HCT116 (cell line): Measurements from ENCODE around the gene INMT. TPM values are rescaled to one million over a fixed set of nuclear protein-coding genes. Genes with fewer than 3 reads are reported as not detected.

Experiments
- ATAC-seq: fragments of 200-7000 bp; cut with Tn5 transposase; 2 replicates; pipeline ENCODE4 v1.9.1; 2020; ENCODE audit warnings: mild to moderate bottlenecking, moderate library complexity
- BruUV-seq: library from RNA; stranded (reverse); fragments of 400-500 nt; replicated peaks from 2 replicates; lab custom pipeline; 2021; lab: Mats Ljungman, UMichigan
- CTCF ChIA-PET: fragments of 300-600 bp; sonication (Branson Sonifier 250); formaldehyde crosslinking; loops from one replicate; lab custom pipeline; 2021; ENCODE audit warnings: antibody characterized with exemption; lab: Charles Lee
- POLR2A ChIA-PET: fragments of 300-600, 350-600 bp; sonication (Branson Sonifier 250); formaldehyde crosslinking; loops from one replicate; lab custom pipeline; 2021; ENCODE audit warnings: antibody characterized with exemption; lab: Charles Lee
- RAD21 ChIA-PET, 2 experiments: fragments of 300-600 bp; sonication (Branson Sonifier 250); formaldehyde crosslinking; loops; one replicate each; lab custom pipeline; 2023; ENCODE audit warnings: low total read pairs in 2 of 2; ENCODE audit not compliant: uncharacterized antibody in 2 of 2, unreplicated experiment in 2 of 2, low non-redundant PET in 1 of 2; lab: Charles Lee
- DNase-seq: peaks from one replicate; pipeline ENCODE4 v3.0.0-alpha.2; 2010; ENCODE audit warnings: low read depth, low spot score
- H2AFZ ChIP-seq: fragments of 200-600 bp; shearing (Covaris generic), sonication (generic); 2 replicates; pipeline ENCODE4 v1.6.1; 2017; ENCODE audit warnings: low read depth, mixed run types, mixed read lengths, antibody characterized with exemption, low read length; ENCODE audit not compliant: poor library complexity, severe bottlenecking
- H3K27ac ChIP-seq: 2 replicates; pipeline ENCODE4 v1.5.1; 2012; ENCODE audit warnings: low read depth, low read length
- H3K27me3 ChIP-seq: fragments of 200-600 bp; sonication (generic); 2 replicates; pipeline ENCODE4 v1.6.1; 2016; ENCODE audit warnings: mixed run types, low read length, mixed read lengths; ENCODE audit not compliant: insufficient read depth
- H3K36me3 ChIP-seq, 2 experiments: fragments of 200-500 bp in 1 of 2; fragments of 200-600 bp in 1 of 2; sonication (Bioruptor generic) in 1 of 2; sonication (generic) in 1 of 2; 2 replicates each; pipeline versions ENCODE4 v1.5.1 to v1.6.1; 2014 to 2016; ENCODE audit warnings: low read length in 2 of 2, inconsistent platforms in 1 of 2, mixed read lengths in 1 of 2, mixed run types in 1 of 2; ENCODE audit not compliant: insufficient read depth in 2 of 2, control insufficient read depth in 1 of 2
- H3K4me1 ChIP-seq, 2 experiments: fragments of 200-600 bp in 1 of 2; sonication (generic) in 1 of 2; 2 replicates each; pipeline versions ENCODE4 v1.5.1 to v1.6.1; 2012 to 2017; ENCODE audit warnings: low read length in 2 of 2, inconsistent platforms in 1 of 2, mild to moderate bottlenecking in 1 of 2, mixed read lengths in 1 of 2, mixed run types in 1 of 2, moderate library complexity in 1 of 2; ENCODE audit not compliant: insufficient read depth in 2 of 2, control insufficient read depth in 1 of 2
- H3K4me2 ChIP-seq: fragments of 200-600 bp; sonication (generic); 2 replicates; pipeline ENCODE4 v1.6.1; 2017; ENCODE audit warnings: mixed run types, low read length, mixed read lengths
- H3K4me3 ChIP-seq, 2 experiments: fragments of 200-600 bp in 1 of 2; sonication (generic) in 1 of 2; replicated peaks in 1 of 2; 2 replicates each; pipeline ENCODE4 v1.5.1; 2011 to 2016; ENCODE audit warnings: low read length in 2 of 2, control low read depth in 1 of 2, low read depth in 1 of 2, mild to moderate bottlenecking in 1 of 2, mixed read lengths in 1 of 2, mixed run types in 1 of 2
- H3K79me2 ChIP-seq: fragments of 200-600 bp; sonication (generic); 2 replicates; pipeline ENCODE4 v1.6.1; 2017; ENCODE audit warnings: mild to moderate bottlenecking, mixed run types, low read length, moderate library complexity, mixed read lengths; ENCODE audit not compliant: insufficient read depth
- H3K9ac ChIP-seq: fragments of 200-600 bp; sonication (generic); 2 replicates; pipeline ENCODE4 v1.6.1; 2016; ENCODE audit warnings: low read length, mixed read lengths
- H3K9me2 ChIP-seq: fragments of 200-600 bp; sonication (generic), shearing (Covaris generic); 2 replicates; pipeline ENCODE4 v1.6.1; 2017; ENCODE audit warnings: mixed run types, mild to moderate bottlenecking, moderate library complexity; ENCODE audit not compliant: insufficient read depth
- H3K9me3 ChIP-seq, 2 experiments: fragments of 200-500 bp in 1 of 2; fragments of 200-600 bp in 1 of 2; sonication (Bioruptor generic) in 1 of 2; sonication (generic) in 1 of 2; 2 replicates each; pipeline ENCODE4 v1.6.1; 2014 to 2017; ENCODE audit warnings: low read length in 2 of 2, mixed read lengths in 2 of 2, inconsistent platforms in 1 of 2, low read depth in 1 of 2, mild to moderate bottlenecking in 1 of 2, mixed run types in 1 of 2, moderate library complexity in 1 of 2; ENCODE audit not compliant: control insufficient read depth in 1 of 2, insufficient read depth in 1 of 2
- H4K20me1 ChIP-seq: fragments of 200-600 bp; sonication (generic), shearing (Covaris generic); 2 replicates; pipeline ENCODE4 v1.6.1; 2017; ENCODE audit warnings: mixed run types, mild to moderate bottlenecking, moderate library complexity; ENCODE audit not compliant: insufficient read depth
- CEBPB ChIP-seq: IDR thresholded peaks from 2 replicates; pipeline ENCODE4 v1.6.1; 2012; ENCODE audit warnings: low read depth
- EGR1 ChIP-seq: IDR thresholded peaks from 2 replicates; pipeline ENCODE4 v1.6.1; 2012; ENCODE audit warnings: low read depth
- ELF1 ChIP-seq: IDR thresholded peaks from 2 replicates; pipeline ENCODE4 v1.6.1; 2012; ENCODE audit warnings: low read depth, borderline replicate concordance
- FOSL1 ChIP-seq: IDR thresholded peaks from 2 replicates; pipeline ENCODE4 v1.6.1; 2012; ENCODE audit warnings: low read depth
- POLR2A ChIP-seq: IDR thresholded peaks from 2 replicates; pipeline ENCODE4 v1.7.0; 2011; ENCODE audit warnings: borderline replicate concordance; ENCODE audit not compliant: insufficient read depth, insufficient read length; ENCODE audit errors: extremely low read depth
- POLR2AphosphoS5 ChIP-seq: IDR thresholded peaks from 2 replicates; pipeline ENCODE4 v1.6.1; 2011; ENCODE audit warnings: mild to moderate bottlenecking, low read depth, low read length, moderate library complexity
- RAD21 ChIP-seq: IDR thresholded peaks from 2 replicates; pipeline ENCODE4 v1.6.1; 2012; ENCODE audit warnings: low read depth, mild to moderate bottlenecking
- SIN3A ChIP-seq: IDR thresholded peaks from 2 replicates; pipeline ENCODE4 v1.6.1; 2012; ENCODE audit warnings: low read depth
- SRF ChIP-seq: IDR thresholded peaks from 2 replicates; pipeline ENCODE4 v1.6.1; 2012; ENCODE audit warnings: low read depth
- ZFX ChIP-seq: fragments of 450-650 bp; IDR thresholded peaks from 2 replicates; pipeline ENCODE4 v1.6.1; 2017
- intact Hi-C: fragments of 100-400 bp; cut with micrococcal nuclease; formaldehyde crosslinking; loops from 2 replicates; pipeline ENCODE4 v1.10.0; 2022
- total RNA-seq: library from RNA; stranded (reverse); gene quantifications from one replicate; pipeline ENCODE4 v1.2.1, GENCODE V29; 2021; ENCODE audit not compliant: unreplicated experiment
- TF ChIP-seq, protein P1 (sequence below): IDR thresholded peaks from 2 replicates; pipeline ENCODE4 v1.6.1; 2012
- TF ChIP-seq, protein P2 (sequence below), 3 experiments: fragments of 200-600 bp in 1 of 3; sonication (generic) in 1 of 3; IDR thresholded peaks in 2 of 3; conservative IDR thresholded peaks in 1 of 3; 2 replicates each; pipeline ENCODE4 v1.5.1; 2012 to 2017; ENCODE audit warnings: low read depth in 2 of 3, low read length in 2 of 3, antibody characterized with exemption in 1 of 3, borderline replicate concordance in 1 of 3, control low read depth in 1 of 3, mild to moderate bottlenecking in 1 of 3, mixed read lengths in 1 of 3, mixed run types in 1 of 3, moderate library complexity in 1 of 3; ENCODE audit not compliant: insufficient read depth in 1 of 3

Gene INMT
- total RNA-seq, 1 experiment from 2014 or later = 0.32 TPM

DNA sequence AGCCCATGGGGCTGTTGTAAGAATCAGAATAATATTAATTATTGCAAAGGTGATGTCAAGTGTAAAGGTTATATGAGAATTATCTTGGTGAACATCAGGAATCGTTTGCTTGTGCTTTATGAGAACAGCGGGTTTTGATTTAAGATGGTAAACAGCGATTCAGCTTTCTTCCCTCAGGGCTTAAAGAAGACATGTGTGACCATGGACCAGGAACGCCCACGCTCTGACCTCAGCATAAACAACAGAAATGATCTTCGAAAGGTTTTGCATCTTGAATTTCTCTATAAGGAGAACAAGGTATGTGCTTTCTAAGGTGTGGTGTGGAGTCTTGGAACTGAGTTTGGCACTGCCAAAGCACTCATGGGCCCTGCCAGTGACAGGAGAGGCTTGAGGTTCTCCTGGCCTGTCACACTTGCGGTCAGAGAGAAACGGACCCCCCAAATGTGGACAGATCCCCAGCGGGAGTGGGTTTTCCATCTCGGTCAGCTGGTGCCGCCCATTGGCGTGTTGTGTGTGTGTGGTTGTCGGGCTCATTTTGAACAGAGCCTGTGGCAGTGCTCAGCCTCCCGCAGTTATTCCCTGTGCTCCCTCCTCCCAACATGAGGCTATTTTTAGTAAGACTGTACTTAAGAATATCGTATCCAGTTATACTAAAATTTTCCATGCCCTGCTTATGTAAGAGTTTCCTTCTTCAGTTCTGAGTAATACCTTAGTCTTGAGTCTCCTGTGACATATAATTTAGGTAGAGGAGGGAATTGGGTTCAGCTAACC lies 26.5 kb downstream of the INMT start:
- H3K9me3 ChIP-seq = no peaks in the 10 kb centered on the region
- no peaks in the 10 kb centered on the region for H3K27me3 ChIP-seq
- H3K27ac ChIP-seq = no peak overlapping the region
- POLR2A ChIA-PET = no interaction called here
- H3K79me2 ChIP-seq = peaks cover 25% of the 10 kb centered on the region; the same call in 1 of the 2 replicates
- DNase-seq = no peak
- H3K9ac ChIP-seq = no peak overlapping the region
- no peaks in the 10 kb centered on the region for H3K9me2 ChIP-seq
- H3K4me1 ChIP-seq = no peaks in the 10 kb centered on the region
- CTCF ChIA-PET = no interaction called here
- RAD21 ChIA-PET = no interaction called here
- no peak overlapping the region for H3K4me2 ChIP-seq
- BruUV-seq = no TSS peak
- no peak for TF ChIP-seq CEBPB
- no peak for TF ChIP-seq EGR1
- TF ChIP-seq FOSL1 = no peak
- TF ChIP-seq ZFX = no peak
- TF ChIP-seq, protein P1, sequence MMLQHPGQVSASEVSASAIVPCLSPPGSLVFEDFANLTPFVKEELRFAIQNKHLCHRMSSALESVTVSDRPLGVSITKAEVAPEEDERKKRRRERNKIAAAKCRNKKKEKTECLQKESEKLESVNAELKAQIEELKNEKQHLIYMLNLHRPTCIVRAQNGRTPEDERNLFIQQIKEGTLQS = no peak
- no peak for TF ChIP-seq SIN3A
- TF ChIP-seq RAD21 = no peak
- no peak for TF ChIP-seq POLR2A
- TF ChIP-seq, all 23 proteins: peak for 0
- Histone ChIP-seq H3K36me3 (peaks cover 5 to 16% of the 10 kb centered on the region in 2 experiments; a peak in 3 of 4 replicates), H3K4me3 (no peak overlapping the region), H4K20me1 (no peaks in the 10 kb centered on the region), H2AFZ (no peak overlapping the region)
- intact Hi-C loops = no loop called here
- no peak for ATAC-seq

DNA sequence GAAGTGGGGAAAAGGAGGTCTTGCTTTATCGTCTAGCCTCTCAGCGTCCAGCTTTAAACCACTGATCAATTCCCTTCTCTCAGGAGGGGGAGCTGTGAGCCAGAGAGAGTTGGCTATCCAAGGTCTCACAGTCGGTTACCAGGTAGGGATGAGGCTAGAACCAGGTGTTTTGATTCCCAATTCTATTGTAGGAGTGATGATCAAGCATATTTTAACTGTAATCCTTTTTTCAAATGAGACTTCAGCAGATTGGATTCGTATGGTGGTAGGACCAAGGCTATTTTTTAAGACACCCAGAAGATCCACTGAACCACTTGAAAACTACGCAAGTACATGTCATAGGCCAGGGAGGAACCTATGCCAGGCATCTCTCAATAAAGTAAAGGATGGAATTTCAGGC lies 27.6 kb downstream of the INMT start:
- Histone ChIP-seq H3K27me3 (no peaks in the 10 kb centered on the region), H3K27ac (no peak overlapping the region), H3K4me2 (no peak overlapping the region), H3K4me1 (no peaks in the 10 kb centered on the region), H3K9me2 (no peaks in the 10 kb centered on the region), H3K79me2 (peaks cover 15% of the 10 kb centered on the region; the same call in 1 of the 2 replicates), H3K4me3 (no peak overlapping the region), H4K20me1 (no peaks in the 10 kb centered on the region), H3K36me3 (peaks cover 5 to 22% of the 10 kb centered on the region in 2 experiments; a peak in 3 of 4 replicates), H3K9ac (no peak overlapping the region), H2AFZ (no peak overlapping the region), H3K9me3 (no peaks in the 10 kb centered on the region)
- no peak for DNase-seq
- ATAC-seq = no peak
- POLR2A ChIA-PET = no interaction called here
- BruUV-seq = no TSS peak
- CTCF ChIA-PET = no interaction called here
- RAD21 ChIA-PET = no interaction called here
- intact Hi-C loops = no loop called here
- TF ChIP-seq ELF1 (no peak), FOSL1 (no peak), POLR2AphosphoS5 (no peak), SRF (no peak)
- TF ChIP-seq, protein P2, sequence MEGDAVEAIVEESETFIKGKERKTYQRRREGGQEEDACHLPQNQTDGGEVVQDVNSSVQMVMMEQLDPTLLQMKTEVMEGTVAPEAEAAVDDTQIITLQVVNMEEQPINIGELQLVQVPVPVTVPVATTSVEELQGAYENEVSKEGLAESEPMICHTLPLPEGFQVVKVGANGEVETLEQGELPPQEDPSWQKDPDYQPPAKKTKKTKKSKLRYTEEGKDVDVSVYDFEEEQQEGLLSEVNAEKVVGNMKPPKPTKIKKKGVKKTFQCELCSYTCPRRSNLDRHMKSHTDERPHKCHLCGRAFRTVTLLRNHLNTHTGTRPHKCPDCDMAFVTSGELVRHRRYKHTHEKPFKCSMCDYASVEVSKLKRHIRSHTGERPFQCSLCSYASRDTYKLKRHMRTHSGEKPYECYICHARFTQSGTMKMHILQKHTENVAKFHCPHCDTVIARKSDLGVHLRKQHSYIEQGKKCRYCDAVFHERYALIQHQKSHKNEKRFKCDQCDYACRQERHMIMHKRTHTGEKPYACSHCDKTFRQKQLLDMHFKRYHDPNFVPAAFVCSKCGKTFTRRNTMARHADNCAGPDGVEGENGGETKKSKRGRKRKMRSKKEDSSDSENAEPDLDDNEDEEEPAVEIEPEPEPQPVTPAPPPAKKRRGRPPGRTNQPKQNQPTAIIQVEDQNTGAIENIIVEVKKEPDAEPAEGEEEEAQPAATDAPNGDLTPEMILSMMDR (IDR thresholded peaks at IDR 0.05 in 2 of 3, conservative IDR thresholded peaks at IDR 0.05 in 1 of 3; ENCODE audit: borderline replicate concordance in 1 of 3, insufficient read depth in 1 of 3, low read depth in 2 of 3, low read length in 2 of 3) = no peak
